Activated T-cell treated with anti-CD3 and anti-CD28 coated beads, Interleukin-2, amount 50 U/mL, for 4 hours (primary cell): ENCODE measurements around the gene KLHDC2. TPM values are rescaled to one million over a fixed set of nuclear protein-coding genes. Genes with fewer than 3 reads are reported as not detected.
"Not testable (repeated sequence)": the region's sequence is repeated elsewhere in the genome, so short reads cannot be mapped to it uniquely, and the experiment has no call there.

Source experiments
- ATAC-seq, 2 donors: fragments of 200-7000 bp; cut with Tn5 transposase; one replicate each; pipeline ENCODE4 v1.10.0; 2021
- DNase-seq: peaks from one replicate; pipeline ENCODE4 v3.0.0-alpha.2; 2020
- H3K27me3 Mint-ChIP-seq: one replicate; pipeline ENCODE4 v1.8.0; 2021; ENCODE audit warnings: low read depth, mixed read lengths
- H3K36me3 Mint-ChIP-seq: one replicate; pipeline ENCODE4 v1.8.0; 2022; ENCODE audit warnings: mixed read lengths; ENCODE audit not compliant: insufficient read depth
- H3K4me1 Mint-ChIP-seq: one replicate; pipeline ENCODE4 v1.8.0; 2021; ENCODE audit warnings: low read depth, mixed read lengths
- H3K4me3 Mint-ChIP-seq: one replicate; pipeline ENCODE4 v1.8.0; 2021; ENCODE audit warnings: mild to moderate bottlenecking, moderate library complexity, mixed read lengths
- H3K9me3 Mint-ChIP-seq: one replicate; pipeline ENCODE4 v1.8.0; 2021; ENCODE audit warnings: mixed read lengths
- total RNA-seq, 3 donors: library from RNA; stranded (reverse); gene quantifications; one replicate each; pipeline ENCODE4 v1.2.1, GENCODE V29; 2021

KLHDC2 gene, protein sequence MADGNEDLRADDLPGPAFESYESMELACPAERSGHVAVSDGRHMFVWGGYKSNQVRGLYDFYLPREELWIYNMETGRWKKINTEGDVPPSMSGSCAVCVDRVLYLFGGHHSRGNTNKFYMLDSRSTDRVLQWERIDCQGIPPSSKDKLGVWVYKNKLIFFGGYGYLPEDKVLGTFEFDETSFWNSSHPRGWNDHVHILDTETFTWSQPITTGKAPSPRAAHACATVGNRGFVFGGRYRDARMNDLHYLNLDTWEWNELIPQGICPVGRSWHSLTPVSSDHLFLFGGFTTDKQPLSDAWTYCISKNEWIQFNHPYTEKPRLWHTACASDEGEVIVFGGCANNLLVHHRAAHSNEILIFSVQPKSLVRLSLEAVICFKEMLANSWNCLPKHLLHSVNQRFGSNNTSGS
- 10 to 100 TPM; 19.0 to 23.4 (median 22.5) TPM for total RNA-seq

DNA sequence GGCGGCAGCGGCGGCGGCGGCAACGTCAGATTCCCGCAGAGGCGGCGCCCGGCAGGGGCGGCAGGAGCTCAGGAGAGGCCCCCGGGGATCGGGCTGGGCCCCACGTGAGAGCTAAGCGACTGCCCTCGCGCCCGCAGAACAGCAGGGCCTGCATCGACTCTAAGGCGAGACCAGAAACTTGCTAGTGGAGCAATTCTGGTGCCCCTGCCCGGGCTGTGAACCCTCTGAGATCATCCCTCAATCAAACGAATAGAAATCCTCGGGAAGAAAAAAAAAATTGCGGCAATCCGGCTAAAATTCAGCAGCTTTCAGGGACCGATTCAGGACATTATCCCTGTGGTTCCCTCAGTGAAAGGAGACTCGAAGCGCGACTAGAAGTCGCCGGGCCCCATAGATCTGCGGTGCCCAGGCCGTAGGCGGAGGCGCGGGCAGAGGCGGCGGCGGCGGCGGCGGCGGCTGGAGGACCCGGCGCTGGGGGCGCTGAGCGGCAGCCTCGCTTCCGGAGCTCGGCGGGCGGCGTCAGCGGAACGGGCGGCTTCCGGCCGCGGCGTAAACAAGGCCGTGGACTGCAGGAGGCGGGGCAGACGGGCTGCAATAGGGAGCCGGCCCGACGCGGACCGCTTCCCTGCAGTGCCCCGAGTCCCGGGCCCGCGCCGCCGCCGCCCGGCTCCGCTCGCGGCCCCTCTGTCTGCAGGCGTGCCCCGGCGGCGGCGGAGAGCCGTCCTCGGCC is at the start of gene KLHDC2:
TSS of gene KLHDC2 (plus strand) at position 583 of the 730 bp plus-strand sequence. CDS start 316 bp downstream, outside the sequence.
- peak; percentile 87 for ATAC-seq
- peaks cover 32% of the 10 kb centered on the region for H3K4me1 Mint-ChIP-seq
- H3K9me3 Mint-ChIP-seq: no peaks in the 10 kb centered on the region
- H3K4me3 Mint-ChIP-seq: peak within 1 kb of the TSS; percentile 96
- H3K36me3 Mint-ChIP-seq: peaks cover 2% of the 10 kb centered on the region
- DNase-seq: peak; percentile 82
- H3K27me3 Mint-ChIP-seq: no peaks in the 10 kb centered on the region

DNA sequence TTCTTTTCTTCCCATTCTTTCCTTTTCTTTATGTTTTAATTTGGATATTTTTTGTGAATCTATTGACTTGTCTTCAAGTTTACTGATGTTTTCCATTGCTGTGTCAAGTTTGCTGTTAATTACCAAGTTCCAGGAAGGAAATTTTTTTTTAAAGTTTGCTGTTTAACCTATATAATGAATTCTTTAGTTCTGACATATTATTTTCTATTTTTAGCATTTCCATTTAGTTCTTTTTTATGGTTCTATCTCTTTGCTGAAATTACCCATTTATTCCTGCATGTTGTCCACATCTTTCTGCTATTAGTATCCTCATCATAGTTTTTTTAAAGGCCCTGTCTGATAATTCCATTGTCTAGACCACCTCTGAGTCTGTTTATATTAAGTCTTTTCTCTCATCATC is 47.2 kb upstream of the KLHDC2 start:
- no peaks in the 10 kb centered on the region for H3K27me3 Mint-ChIP-seq
- no peak for ATAC-seq
- no peaks in the 10 kb centered on the region for H3K4me1 Mint-ChIP-seq
- peaks cover 27% of the 10 kb centered on the region for H3K36me3 Mint-ChIP-seq
- H3K9me3 Mint-ChIP-seq: peaks cover 8% of the 10 kb centered on the region
- DNase-seq: no peak
- no peak overlapping the region for H3K4me3 Mint-ChIP-seq

DNA sequence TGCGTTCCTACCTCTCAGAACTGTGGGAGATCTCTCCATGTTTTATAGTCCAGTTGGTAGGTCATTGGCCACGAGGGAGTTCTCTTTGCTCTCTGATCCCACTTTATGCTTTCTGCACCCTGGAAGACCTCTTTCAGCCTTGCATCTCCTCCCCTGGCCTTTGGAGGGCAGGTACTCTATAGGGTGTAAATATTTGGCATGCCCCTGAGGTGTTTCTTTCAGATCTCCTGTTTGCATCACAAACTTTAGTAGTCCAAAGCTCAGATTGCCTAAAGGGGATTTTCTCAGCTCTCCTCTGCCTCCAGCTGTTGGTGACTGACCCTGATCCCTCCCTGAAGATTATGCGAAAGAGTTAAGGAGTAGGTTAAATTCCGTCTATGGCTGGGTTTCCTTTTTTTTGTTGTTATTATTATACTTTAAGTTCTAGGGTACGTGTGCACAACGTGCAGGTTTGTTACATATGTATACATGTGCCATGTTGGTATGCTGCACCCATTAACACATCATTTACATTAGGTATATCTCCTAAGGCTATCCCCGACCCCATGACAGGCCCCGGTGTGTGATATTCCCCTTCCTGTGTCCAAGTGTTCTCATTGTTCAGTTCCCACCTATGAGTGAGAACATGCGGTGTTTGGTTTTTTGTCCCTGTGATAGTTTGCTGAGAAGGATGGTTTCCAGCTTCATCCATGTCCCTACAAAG is 46.1 kb upstream of the KLHDC2 start:
- H3K4me3 Mint-ChIP-seq: not testable (repeated sequence)
- H3K36me3 Mint-ChIP-seq: peaks cover 24% of the 10 kb centered on the region

DNA sequence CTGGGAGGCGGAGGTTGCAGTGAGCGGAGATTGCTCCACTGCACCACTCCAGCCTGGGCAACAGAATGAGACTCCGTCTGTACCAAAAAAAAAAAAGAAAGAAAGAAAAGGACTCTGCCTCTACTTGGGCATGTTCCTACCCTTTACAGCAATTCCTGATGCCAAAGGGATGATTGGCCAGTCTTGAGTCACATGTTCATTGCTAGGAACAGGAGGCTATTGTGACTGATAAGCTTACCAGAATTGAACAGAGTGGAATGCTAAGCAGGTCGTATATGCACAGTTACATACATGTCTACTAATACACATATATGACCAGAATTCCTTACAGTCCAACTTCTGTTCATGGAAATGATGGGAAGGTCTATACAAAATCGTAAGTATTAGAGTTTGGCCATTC is 40.8 kb upstream of the KLHDC2 start:
- peaks cover 14% of the 10 kb centered on the region for H3K36me3 Mint-ChIP-seq
- no peak for DNase-seq
- no peaks in the 10 kb centered on the region for H3K9me3 Mint-ChIP-seq
- H3K27me3 Mint-ChIP-seq: no peaks in the 10 kb centered on the region
- no peak for ATAC-seq
- no peak overlapping the region for H3K4me3 Mint-ChIP-seq
- no peaks in the 10 kb centered on the region for H3K4me1 Mint-ChIP-seq

More for the DNA sequence above, 46.1 kb upstream of the KLHDC2 start:
- not testable (repeated sequence) for H3K27me3 Mint-ChIP-seq, H3K4me1 Mint-ChIP-seq, H3K9me3 Mint-ChIP-seq, ATAC-seq, DNase-seq

DNA sequence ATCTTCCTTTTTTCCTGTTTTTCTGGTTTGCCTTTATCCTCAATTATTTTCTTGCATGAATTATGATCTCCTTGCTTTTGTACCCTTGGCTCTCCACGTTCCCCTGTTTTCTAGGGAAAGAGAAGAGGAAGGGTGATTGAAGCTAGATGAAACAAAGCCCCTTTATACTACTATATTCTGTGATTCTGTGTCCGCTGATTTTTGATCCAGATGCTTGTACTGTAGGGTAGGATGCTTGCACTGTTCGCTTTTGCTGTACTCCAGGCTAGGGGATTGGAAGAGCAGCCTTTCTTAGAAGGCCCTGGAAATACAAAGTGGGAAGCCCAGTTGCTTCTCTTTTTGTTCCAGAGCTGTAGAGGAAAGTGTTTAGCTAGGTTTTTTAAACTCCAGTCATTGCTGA is 35.1 kb upstream of the KLHDC2 start:
- DNase-seq: no peak
- Mint-ChIP-seq H3K4me3 (no peak overlapping the region), H3K4me1 (no peaks in the 10 kb centered on the region), H3K9me3 (no peaks in the 10 kb centered on the region), H3K27me3 (no peaks in the 10 kb centered on the region), H3K36me3 (peaks cover 24% of the 10 kb centered on the region)
- ATAC-seq: no peak

DNA sequence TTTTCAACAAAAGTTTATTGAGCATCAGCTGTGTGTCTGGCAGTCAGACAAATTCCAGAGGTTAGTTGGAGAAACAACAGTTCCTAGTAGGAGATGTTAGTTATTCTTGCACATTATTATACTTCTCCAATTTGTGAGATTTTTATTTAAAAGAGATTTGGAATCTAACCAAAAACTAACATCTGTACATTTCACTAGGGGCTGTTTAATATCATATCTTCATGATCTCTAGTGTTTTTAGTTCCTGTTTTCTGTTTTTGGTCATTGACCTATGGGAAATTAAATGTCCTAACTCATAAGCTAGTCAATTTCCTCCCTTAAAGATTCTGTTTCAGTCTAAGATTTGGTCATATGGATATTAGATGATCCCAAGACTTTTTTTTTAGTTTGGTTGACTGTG is 34.1 kb upstream of the KLHDC2 start:
- DNase-seq: no peak

DNA sequence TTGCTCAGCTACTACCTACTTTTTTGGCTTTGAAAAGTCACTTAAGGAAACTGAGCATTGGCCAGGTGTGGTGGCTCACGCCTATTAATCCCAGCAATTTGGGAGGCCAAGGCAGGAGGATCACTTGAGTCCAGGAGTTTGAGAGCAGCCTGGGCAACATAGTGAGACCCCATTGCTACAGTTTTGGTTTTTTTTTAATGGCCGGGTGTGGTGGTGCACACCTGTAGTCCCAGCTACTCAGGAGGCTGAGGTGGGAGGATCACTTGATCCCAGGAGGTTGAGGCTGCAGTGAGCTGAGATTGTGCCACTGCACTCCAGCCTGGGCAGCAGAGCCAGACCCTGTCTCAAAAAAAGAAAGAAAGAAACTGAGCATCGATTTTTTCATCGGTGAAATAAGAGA is 32.3 kb upstream of the KLHDC2 start:
- not testable (repeated sequence) for H3K9me3 Mint-ChIP-seq, H3K4me1 Mint-ChIP-seq, ATAC-seq, DNase-seq, H3K27me3 Mint-ChIP-seq, H3K4me3 Mint-ChIP-seq
- H3K36me3 Mint-ChIP-seq: peaks cover 24% of the 10 kb centered on the region

More for the DNA sequence above, 34.1 kb upstream of the KLHDC2 start:
- no peak for ATAC-seq
- Mint-ChIP-seq H3K4me3 (no peak overlapping the region), H3K4me1 (no peaks in the 10 kb centered on the region), H3K36me3 (peaks cover 20% of the 10 kb centered on the region), H3K27me3 (no peaks in the 10 kb centered on the region), H3K9me3 (no peaks in the 10 kb centered on the region)

DNA sequence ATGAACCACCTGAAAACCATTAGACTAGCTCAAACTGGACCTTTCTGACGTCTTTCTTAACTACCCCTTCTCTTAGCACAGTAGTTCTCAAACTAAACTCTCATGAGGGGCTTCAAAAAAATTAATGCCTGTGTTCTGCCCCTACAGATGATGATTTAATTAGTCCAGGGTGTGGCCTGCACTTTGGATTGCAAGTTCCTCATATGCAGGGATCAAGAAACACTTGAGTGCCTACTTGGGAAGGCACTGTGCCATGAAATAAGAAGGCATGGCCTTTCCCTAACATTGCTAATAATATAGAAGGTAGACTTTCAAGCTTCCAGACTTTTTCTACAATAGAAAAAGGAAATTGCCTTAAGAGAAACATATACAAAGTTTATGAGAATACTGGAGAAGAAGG is 22.8 kb upstream of the KLHDC2 start:
- Mint-ChIP-seq H3K4me3 (no peak overlapping the region), H3K4me1 (no peaks in the 10 kb centered on the region), H3K27me3 (no peaks in the 10 kb centered on the region), H3K36me3 (peaks cover 17% of the 10 kb centered on the region), H3K9me3 (no peaks in the 10 kb centered on the region)
- DNase-seq (no peak), ATAC-seq (no peak)

DNA sequence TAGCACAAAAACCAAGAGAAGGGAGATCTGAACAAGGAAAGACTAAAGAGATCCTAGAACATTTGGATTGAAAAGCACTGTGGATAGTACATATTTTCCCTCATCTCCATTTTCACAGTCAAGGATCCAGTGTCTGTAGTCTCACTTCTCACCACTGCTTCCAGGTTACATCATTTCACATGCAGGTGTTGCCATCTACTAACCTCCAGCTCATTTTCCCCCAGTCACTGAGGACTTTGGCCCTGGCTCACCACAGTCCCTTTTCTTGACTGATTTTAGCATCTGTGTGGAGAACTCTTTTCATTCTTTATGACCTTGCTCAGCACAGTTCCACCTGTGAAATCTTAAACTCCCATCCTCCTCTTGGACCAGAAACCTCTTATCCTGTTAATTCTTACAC is 21.5 kb upstream of the KLHDC2 start:
- H3K36me3 Mint-ChIP-seq: peaks cover 17% of the 10 kb centered on the region
- not testable (repeated sequence) for H3K9me3 Mint-ChIP-seq, ATAC-seq, H3K4me3 Mint-ChIP-seq, H3K4me1 Mint-ChIP-seq, H3K27me3 Mint-ChIP-seq, DNase-seq

DNA sequence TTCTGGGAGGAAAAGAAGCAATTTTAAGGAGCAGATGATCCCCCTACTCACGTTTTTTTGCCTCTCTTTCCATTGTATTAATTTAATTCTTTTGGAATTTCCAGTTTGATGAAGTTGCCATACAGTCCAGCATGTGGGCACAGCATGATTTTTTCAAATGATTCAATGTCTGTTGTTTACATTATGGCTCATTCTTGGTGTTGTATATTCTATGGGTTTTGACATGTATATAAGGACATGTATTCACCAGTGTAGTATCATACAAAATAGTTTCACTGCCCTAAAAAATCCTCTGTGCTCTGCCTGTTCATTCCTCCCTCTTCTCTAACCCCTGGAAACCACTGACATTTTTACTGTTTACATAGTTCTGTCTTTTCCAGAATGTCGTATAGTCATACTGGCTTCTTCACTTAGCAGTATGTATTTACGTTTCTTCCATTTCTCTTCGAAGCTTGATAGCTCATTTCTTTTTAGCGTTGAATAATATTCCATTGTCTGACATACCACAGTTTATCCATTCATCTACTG is 13.3 kb upstream of the KLHDC2 start:
- H3K4me3 Mint-ChIP-seq: no peak overlapping the region
- H3K9me3 Mint-ChIP-seq: peaks cover 4% of the 10 kb centered on the region
- H3K36me3 Mint-ChIP-seq: peaks cover 7% of the 10 kb centered on the region
- DNase-seq (no peak), ATAC-seq (no peak)
- H3K27me3 Mint-ChIP-seq: no peaks in the 10 kb centered on the region
- H3K4me1 Mint-ChIP-seq: no peaks in the 10 kb centered on the region

DNA sequence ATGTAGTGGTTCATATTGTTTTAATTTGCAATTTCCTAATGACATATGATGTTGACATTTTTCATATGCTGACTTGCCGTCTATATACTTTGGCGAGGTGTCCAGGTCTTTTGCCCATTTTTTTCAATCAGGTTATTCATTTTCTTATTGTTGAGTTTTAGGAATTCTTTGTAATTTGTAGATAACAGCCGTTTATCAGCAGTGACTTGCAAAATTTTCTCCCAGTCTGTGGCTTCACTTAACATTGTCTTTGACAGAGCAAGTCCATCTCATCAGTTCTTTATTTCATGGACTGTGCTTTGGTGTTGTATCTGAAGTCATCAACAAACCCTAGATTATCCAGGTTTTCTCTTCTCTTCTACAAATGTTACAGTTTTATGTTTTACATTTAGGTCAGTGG is 12.6 kb upstream of the KLHDC2 start:
- no peaks in the 10 kb centered on the region for H3K4me1 Mint-ChIP-seq
- no peaks in the 10 kb centered on the region for H3K27me3 Mint-ChIP-seq
- no peak overlapping the region for H3K4me3 Mint-ChIP-seq
- ATAC-seq (no peak), DNase-seq (no peak)
- peaks cover 7% of the 10 kb centered on the region for H3K36me3 Mint-ChIP-seq
- H3K9me3 Mint-ChIP-seq: peaks cover 4% of the 10 kb centered on the region

DNA sequence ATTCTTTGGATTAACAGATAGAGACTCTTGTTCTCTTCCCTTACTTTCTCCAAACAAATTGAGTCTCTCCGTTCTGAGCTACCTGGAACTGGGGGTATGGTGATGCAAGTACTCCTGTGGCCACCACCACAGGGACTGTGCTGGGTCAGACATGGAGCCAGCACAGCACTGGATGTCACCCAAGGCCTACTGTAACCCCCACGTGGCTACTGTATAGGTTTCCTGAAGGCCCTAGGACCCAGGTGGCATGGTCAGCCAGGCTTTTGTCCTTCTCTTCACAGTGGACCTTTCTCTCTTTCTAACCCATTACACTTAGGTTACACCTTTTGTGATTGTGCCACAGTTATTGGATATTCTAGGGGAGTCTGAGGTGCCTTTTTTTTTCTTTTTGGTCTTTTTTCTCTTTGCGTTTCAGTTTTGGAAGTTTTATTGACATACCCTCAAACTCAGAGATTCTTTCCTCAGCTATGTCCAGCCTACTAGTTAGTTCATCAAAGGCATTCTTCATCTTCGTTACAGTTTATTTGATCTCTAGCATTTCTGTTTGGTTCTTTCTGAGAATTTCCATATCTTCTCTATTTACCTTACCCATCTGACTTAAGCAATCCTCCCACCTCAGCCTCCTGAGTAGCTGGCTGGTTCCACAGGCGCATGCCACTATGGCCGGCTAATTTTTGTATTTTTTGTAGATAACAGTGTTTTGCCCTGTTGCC is 6.0 kb upstream of the KLHDC2 start:
- no peak for ATAC-seq
- H3K36me3 Mint-ChIP-seq: no peaks in the 10 kb centered on the region
- no peak for DNase-seq
- H3K9me3 Mint-ChIP-seq: no peaks in the 10 kb centered on the region
- H3K4me1 Mint-ChIP-seq: peaks cover 4% of the 10 kb centered on the region
- no peaks in the 10 kb centered on the region for H3K27me3 Mint-ChIP-seq
- H3K4me3 Mint-ChIP-seq: no peak overlapping the region

DNA sequence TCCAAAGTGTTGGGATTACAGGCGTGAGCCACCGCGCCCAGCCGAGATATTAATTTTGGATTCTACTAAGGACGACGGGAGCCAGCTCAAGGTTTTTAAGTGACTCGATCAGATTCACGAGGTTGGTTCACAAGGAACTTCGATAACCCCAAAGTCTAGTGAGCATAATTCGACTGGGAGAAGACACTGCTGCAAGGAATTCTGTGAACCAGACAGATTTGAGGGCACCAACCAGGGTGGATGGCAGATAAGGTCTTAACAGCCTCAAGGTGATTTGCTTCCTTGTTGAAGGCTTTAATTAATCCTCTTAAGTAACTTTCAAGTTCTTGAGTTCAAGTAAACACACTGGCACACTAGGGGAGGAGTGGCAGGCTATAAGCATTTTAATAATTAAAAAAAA is 1.1 kb upstream of the KLHDC2 start:
- Mint-ChIP-seq H3K9me3 (no peaks in the 10 kb centered on the region), H3K27me3 (no peaks in the 10 kb centered on the region), H3K36me3 (peaks cover 2% of the 10 kb centered on the region), H3K4me1 (peaks cover 32% of the 10 kb centered on the region), H3K4me3 (peak overlapping the region; percentile 92)
- DNase-seq (no peak), ATAC-seq (no peak)

DNA sequence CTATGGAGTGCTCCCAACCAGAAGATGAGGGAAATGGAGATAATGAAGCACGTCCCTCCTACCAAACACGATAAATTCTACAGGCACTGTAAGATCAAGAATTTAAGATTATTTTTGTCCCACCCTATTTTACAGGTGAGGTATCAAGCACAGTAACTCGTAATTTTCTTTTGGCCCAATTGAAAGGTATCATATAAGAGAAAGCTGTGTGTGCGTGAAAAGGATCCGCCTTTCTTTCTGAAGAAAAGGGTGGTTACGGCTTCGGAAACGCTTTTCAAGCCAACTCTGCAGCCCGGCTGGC is 733 bp upstream of the KLHDC2 start:
- Mint-ChIP-seq H3K27me3 (no peaks in the 10 kb centered on the region), H3K36me3 (peaks cover 2% of the 10 kb centered on the region), H3K4me3 (peak overlapping the region; percentile 92), H3K9me3 (no peaks in the 10 kb centered on the region), H3K4me1 (peaks cover 32% of the 10 kb centered on the region)
- ATAC-seq: no peak
- no peak for DNase-seq
